Neutrophil (primary cell): ENCODE data around the gene TMCC2.
"Not testable (repeated sequence)": the region's sequence is repeated elsewhere in the genome, so short reads cannot be mapped to it uniquely, and the experiment has no call there.

Experiments
- H3K27ac ChIP-seq: fragments of 200-600 bp; sonication (generic); 2 replicates; pipeline ENCODE4 v1.5.1; 2016; ENCODE audit warnings: mild to moderate bottlenecking, moderate library complexity
- H3K27me3 ChIP-seq: fragments of 200-600 bp; sonication (generic); 2 replicates; pipeline ENCODE4 v1.6.0; 2016; ENCODE audit warnings: mild to moderate bottlenecking
- H3K36me3 ChIP-seq: fragments of 200-600 bp; sonication (generic); 2 replicates; pipeline ENCODE4 v1.5.1; 2017
- H3K4me1 ChIP-seq, 2 experiments: fragments of 200-600 bp in 1 of 2; sonication (generic) in 1 of 2; 1 replicate in 1 of 2; 2 replicates in 1 of 2; pipeline versions ENCODE4 v1.5.1 to v1.6.1; 2013 to 2016; ENCODE audit warnings: low read depth in 1 of 2, low read length in 1 of 2, mild to moderate bottlenecking in 1 of 2, moderate library complexity in 1 of 2; ENCODE audit not compliant: control insufficient read depth in 1 of 2, insufficient read depth in 1 of 2
- H3K4me3 ChIP-seq, 2 experiments: fragments of 200-600 bp in 1 of 2; sonication (generic) in 1 of 2; 1 replicate in 1 of 2; 2 replicates in 1 of 2; pipeline ENCODE4 v1.5.1; 2013 to 2016; ENCODE audit warnings: low read depth in 1 of 2, low read length in 1 of 2, mild to moderate bottlenecking in 1 of 2, moderate library complexity in 1 of 2
- H3K9me3 ChIP-seq: fragments of 200-600 bp; sonication (generic); 2 replicates; pipeline ENCODE4 v1.5.1; 2016
- TF ChIP-seq, protein P1 (sequence below): fragments of 200-600 bp; sonication (generic); IDR thresholded peaks from 2 replicates; pipeline ENCODE4 v1.5.1; 2016; ENCODE audit warnings: antibody characterized with exemption

TMCC2 gene, protein sequence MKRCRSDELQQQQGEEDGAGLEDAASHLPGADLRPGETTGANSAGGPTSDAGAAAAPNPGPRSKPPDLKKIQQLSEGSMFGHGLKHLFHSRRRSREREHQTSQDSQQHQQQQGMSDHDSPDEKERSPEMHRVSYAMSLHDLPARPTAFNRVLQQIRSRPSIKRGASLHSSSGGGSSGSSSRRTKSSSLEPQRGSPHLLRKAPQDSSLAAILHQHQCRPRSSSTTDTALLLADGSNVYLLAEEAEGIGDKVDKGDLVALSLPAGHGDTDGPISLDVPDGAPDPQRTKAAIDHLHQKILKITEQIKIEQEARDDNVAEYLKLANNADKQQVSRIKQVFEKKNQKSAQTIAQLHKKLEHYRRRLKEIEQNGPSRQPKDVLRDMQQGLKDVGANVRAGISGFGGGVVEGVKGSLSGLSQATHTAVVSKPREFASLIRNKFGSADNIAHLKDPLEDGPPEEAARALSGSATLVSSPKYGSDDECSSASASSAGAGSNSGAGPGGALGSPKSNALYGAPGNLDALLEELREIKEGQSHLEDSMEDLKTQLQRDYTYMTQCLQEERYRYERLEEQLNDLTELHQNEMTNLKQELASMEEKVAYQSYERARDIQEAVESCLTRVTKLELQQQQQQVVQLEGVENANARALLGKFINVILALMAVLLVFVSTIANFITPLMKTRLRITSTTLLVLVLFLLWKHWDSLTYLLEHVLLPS

DNA sequence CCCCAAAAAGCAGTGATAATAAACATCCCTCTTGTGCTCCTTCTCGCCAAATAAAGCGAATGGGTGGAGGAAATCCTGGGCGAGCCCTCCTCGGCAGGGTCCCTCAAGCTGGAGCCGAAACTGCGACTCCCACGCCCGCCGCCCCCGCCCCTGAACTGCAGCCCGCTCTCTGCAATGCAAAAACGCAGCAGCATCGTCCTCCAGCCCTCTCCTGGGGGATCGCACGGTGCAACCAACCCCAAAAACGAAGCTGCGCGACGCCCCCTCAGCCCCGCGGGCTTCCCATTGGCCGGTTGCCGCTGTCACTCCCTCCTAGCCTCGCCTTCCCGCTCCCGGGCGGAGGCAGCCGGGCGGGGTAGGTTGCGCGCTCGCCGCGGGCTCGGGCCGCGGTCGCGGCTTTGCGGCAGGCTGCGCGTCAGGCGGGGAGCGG, at the start of gene TMCC2:
TSS of gene TMCC2 (plus strand) at position 363 of the 430 bp plus-strand sequence. CDS start 619 bp downstream, outside the sequence.
- Histone ChIP-seq H3K4me3 (peak within 1 kb of the TSS; percentile 38 to 64), H3K27ac (no peak within 1 kb of the TSS), H3K27me3 (peaks cover 70% of the 10 kb centered on the region), H3K9me3 (no peaks in the 10 kb centered on the region), H3K4me1 (peaks cover 25 to 28% of the 10 kb centered on the region in 2 experiments), H3K36me3 (no peaks in the 10 kb centered on the region)
- TF ChIP-seq, protein P1, sequence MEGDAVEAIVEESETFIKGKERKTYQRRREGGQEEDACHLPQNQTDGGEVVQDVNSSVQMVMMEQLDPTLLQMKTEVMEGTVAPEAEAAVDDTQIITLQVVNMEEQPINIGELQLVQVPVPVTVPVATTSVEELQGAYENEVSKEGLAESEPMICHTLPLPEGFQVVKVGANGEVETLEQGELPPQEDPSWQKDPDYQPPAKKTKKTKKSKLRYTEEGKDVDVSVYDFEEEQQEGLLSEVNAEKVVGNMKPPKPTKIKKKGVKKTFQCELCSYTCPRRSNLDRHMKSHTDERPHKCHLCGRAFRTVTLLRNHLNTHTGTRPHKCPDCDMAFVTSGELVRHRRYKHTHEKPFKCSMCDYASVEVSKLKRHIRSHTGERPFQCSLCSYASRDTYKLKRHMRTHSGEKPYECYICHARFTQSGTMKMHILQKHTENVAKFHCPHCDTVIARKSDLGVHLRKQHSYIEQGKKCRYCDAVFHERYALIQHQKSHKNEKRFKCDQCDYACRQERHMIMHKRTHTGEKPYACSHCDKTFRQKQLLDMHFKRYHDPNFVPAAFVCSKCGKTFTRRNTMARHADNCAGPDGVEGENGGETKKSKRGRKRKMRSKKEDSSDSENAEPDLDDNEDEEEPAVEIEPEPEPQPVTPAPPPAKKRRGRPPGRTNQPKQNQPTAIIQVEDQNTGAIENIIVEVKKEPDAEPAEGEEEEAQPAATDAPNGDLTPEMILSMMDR: no peak

DNA sequence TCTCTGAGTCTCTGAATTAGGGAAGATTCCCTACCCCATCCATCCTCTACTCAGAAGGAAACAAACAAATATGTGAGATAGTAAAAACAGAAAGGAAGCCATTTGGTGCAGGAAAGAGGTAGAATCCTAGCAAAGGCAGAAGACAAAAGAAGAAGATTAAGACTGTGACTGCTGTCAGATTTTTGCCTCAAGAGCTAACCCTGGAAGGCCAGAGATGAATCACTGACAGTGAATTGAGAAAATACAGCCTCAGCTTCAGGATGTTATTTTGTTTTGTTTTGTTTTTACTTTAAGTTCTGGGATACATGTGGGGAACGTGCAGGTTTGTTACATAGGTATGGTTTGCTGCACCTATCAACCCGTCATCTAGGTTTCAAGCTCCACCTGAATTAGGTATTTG, 47.9 kb upstream of the TMCC2 start:
- Histone ChIP-seq H3K4me3 (no peak overlapping the region), H3K4me1 (peaks cover 6 to 10% of the 10 kb centered on the region in 2 experiments), H3K9me3 (no peaks in the 10 kb centered on the region), H3K27ac (no peak overlapping the region), H3K27me3 (no peaks in the 10 kb centered on the region), H3K36me3 (peaks cover 37% of the 10 kb centered on the region)
- TF ChIP-seq, protein P1: no peak

DNA sequence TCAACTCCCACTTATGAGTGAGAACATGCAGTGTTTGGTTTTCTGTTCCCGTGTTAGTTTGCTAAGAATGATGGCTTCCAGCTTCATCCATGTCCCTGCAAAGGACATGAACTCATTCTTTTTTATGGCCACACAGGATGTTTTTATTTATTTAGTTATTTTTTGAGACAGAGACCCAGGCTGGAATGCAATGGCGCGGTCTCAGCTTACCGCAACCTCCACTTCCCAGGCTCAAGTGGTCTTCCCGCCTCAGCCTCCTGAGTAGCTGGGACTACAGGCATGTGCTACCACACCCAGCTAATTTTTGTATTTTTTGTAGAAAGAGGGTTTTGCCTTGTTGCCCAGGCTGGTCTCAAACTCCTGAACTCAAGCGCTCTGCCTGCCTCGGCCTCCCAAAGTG, 47.4 kb upstream of the TMCC2 start:
- not testable (repeated sequence) for H3K27me3 ChIP-seq, H3K4me1 ChIP-seq, H3K4me3 ChIP-seq, H3K27ac ChIP-seq, H3K9me3 ChIP-seq
- peaks cover 37% of the 10 kb centered on the region for H3K36me3 ChIP-seq

DNA sequence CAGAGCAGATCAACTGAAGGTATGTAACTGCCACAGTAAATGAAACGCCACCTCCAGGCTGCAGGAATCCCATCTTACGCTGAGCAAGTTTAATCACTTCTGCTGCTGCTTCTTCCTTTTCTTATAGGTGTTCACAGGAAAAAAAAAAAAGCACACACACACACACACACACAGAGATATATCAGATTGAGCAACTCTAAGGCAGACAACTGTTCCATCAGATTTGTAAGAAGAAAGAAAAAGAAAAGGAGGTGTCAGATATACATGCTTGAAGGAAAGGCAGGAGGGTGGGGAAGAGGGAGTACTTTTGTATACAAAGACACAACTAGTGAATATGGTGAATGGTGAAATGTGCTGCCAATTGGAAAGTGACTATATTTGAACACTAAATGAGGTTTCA, 44.8 kb upstream of the TMCC2 start:
- H3K4me1 ChIP-seq: peaks cover 17 to 22% of the 10 kb centered on the region in 2 experiments
- H3K27me3 ChIP-seq: no peaks in the 10 kb centered on the region
- no peak overlapping the region for H3K4me3 ChIP-seq
- no peaks in the 10 kb centered on the region for H3K9me3 ChIP-seq
- TF ChIP-seq, protein P1: no peak
- H3K27ac ChIP-seq: peak overlapping the region; percentile 55
- H3K36me3 ChIP-seq: peaks cover 44% of the 10 kb centered on the region

DNA sequence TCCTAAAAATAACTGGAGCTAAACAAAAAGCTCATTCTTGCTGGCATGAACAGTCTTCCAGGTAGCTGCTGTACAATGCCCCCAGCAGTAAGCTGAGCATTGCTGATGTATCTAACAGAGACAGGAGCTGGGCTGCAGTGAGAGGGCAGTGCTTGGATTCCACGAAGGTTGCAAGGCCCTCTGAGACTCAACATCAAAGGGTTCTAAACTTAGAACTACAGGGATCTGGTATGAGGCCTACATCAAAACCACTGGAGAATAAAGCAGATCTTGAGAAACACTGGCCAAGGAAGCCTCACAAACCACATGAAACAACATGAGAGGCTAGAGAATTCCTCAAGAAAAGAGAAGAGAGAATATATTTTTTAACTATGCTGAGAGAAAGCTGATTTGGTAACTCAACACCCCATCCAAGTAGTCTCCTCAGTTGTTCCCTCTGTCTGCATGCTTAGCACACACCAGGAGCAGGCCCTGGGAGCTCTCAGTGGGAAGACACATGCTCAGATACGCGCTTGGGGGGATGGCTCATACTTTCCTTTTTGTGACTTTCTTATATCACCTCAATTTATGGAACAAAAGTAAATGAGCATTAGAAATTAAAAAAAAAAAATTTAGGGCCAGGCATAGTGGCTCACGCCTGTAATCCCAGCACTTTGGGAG, 43.9 kb upstream of the TMCC2 start:
- peaks cover 40% of the 10 kb centered on the region for H3K36me3 ChIP-seq
- H3K4me3 ChIP-seq: no peak overlapping the region
- no peaks in the 10 kb centered on the region for H3K27me3 ChIP-seq
- peaks cover 22 to 31% of the 10 kb centered on the region in 2 experiments for H3K4me1 ChIP-seq
- H3K9me3 ChIP-seq: no peaks in the 10 kb centered on the region
- TF ChIP-seq, protein P1: no peak
- H3K27ac ChIP-seq: peak overlapping the region; percentile 55
